Naive B cell (primary cell): ENCODE results near the gene PTCH1. TPM values are rescaled to one million over a fixed set of nuclear protein-coding genes. Genes with fewer than 3 reads are reported as not detected.

Experiments
- ATAC-seq, 2 donors: fragments of 150-1000 bp; cut with Tn5 transposase; 2 replicates each; pipeline ENCODE4 v1.10.0; 2021; ENCODE audit warnings: low read depth in 2 of 2, mild to moderate bottlenecking in 2 of 2, moderate library complexity in 2 of 2
- DNase-seq: peaks from one replicate; pipeline ENCODE4 v3.0.0; 2022
- H3K27ac Mint-ChIP-seq, 6 donors: one replicate each; pipeline ENCODE4 v1.8.0; 2020 to 2022; ENCODE audit warnings: mild to moderate bottlenecking in 6 of 6, mixed read lengths in 6 of 6, moderate library complexity in 5 of 6, inconsistent platforms in 2 of 6
- H3K27me3 Mint-ChIP-seq, 3 donors: one replicate each; pipeline ENCODE4 v1.8.0; 2021 to 2022; ENCODE audit warnings: mixed read lengths in 3 of 3, mild to moderate bottlenecking in 1 of 3
- H3K36me3 Mint-ChIP-seq, 2 donors: one replicate each; pipeline ENCODE4 v1.8.0; 2020 to 2022; ENCODE audit warnings: mixed read lengths in 2 of 2, inconsistent platforms in 1 of 2, mild to moderate bottlenecking in 1 of 2
- H3K4me1 Mint-ChIP-seq, 3 donors: one replicate each; pipeline ENCODE4 v1.8.0; 2020 to 2022; ENCODE audit warnings: mixed read lengths in 3 of 3, inconsistent platforms in 1 of 3, mild to moderate bottlenecking in 1 of 3, moderate library complexity in 1 of 3
- H3K4me3 Mint-ChIP-seq, 8 donors: one replicate each; pipeline ENCODE4 v1.8.0; 2020 to 2022; ENCODE audit warnings: mild to moderate bottlenecking in 8 of 8, mixed read lengths in 8 of 8, moderate library complexity in 8 of 8, inconsistent platforms in 2 of 8
- H3K9me3 Mint-ChIP-seq, 7 donors: one replicate each; pipeline ENCODE4 v1.8.0; 2020 to 2022; ENCODE audit warnings: mixed read lengths in 7 of 7, mild to moderate bottlenecking in 5 of 7, inconsistent platforms in 2 of 7, moderate library complexity in 1 of 7
- polyA plus RNA-seq, 6 donors: library from polyadenylated mRNA; unstranded; fragments of 300-500 nt; fragmentation: Illumina TruSeq; gene quantifications; one replicate each; pipeline ENCODE4 v1.2.3, GENCODE V29; 2021; ENCODE audit warnings: low read depth in 6 of 6

The PTCH1 gene
- polyA plus RNA-seq, 6 donors from 2014 or later: 0.21 to 8.3 (median 2.4) TPM

DNA sequence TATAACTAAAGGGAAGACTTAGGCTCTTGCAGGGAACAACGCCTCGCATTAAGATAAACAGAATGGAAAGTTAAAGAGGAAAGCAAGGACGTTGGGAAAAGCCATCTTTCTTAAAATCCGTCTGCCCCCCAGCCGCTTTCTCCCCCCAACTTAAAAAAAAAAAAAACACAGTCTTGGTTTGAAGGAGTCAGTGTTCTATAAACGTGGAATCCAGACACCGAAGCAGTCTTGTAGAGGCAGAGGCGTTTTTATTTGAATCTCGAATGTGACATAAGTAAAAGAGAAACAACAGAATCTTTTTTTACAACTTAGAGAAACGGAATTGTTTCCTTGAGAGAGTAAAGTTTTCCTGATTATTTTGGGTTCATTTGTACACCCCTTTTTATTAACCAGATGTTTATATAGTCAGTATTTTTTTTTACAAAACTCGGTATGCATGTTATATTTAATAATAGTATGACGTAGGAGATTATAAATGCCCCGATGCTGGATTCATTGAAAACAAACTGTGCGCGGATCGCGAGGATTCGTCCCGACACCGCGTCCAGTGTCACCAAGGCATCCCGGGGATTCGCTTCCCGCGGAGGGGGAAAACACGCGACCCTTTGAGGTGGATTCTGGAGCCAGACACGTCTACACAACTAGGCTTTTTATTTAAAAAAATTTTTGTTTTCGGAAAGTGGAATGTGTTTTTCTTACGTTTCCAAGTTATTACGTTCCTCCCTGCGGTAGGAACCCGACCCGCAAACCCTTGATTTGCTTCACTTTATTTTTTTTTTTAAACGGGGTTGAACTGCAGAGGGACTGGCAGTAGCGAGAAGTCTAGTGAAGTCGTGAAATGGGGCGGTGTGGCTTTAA is 6.7 kb downstream of the PTCH1 start:
- H3K4me1 Mint-ChIP-seq: peaks cover 24 to 49% (median 44%) of the 10 kb centered on the region in 3 donors
- H3K36me3 Mint-ChIP-seq: peaks cover 9 to 24% of the 10 kb centered on the region in 2 donors
- peaks cover 63 to 78% (median 70%) of the 10 kb centered on the region in 3 donors for H3K27me3 Mint-ChIP-seq
- no peak for ATAC-seq
- no peak for DNase-seq
- peak overlapping the region in 4 of 6 donors; percentile 56 to 93 (median 78) for H3K27ac Mint-ChIP-seq
- peak overlapping the region; percentile 80 to 96 (median 90) for H3K4me3 Mint-ChIP-seq
- peaks cover 0 to 33% (median 9%) of the 10 kb centered on the region in 7 donors for H3K9me3 Mint-ChIP-seq

DNA sequence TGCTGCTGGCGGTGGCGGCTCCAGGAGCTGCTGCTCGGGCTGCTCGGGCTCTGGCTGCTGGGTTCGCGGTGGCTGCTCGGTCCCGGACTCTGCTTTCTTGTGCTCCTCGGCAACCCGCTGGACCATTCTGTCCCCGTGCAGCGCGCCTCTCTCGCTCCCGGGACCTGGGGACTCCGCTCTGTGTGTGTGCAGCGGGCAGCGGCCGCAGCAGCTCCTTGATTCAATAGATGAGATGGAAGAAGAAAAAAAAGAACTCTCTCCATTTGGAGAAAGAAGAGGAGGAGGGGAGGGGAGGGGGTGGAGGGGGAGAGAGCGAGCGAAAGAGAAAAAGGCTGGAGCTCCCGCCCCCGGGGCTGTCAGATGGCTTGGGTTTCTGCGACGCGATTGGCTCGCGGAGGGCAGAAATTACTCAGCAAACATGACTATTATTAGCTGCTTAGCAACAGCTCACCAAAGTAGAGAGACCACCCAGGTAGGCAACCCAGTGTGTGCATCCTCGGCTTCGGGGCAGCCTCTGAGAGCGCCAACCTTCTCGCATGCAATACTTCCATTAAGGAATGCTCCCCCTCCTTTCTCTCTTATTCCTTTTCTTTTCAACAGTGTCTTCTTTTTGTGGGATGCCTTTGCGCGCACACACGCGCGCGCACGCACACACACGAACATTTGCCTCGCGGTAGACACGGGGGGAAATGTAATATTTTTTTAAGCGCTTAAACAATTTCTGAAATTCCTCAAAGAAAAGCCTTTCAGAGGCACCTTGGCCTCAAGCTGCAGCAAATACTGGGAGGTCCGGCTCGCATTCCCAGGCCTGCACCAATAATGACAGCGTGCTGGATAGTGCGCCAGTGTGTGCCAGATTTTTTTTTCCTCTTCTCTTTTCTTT is 7.6 kb downstream of the PTCH1 start:
- ATAC-seq: peak in 1 of 2 donors; percentile 21
- Mint-ChIP-seq H3K27ac (peak overlapping the region in 3 of 6 donors; percentile 53 to 73 (median 56)), H3K36me3 (peaks cover 9 to 24% of the 10 kb centered on the region in 2 donors), H3K9me3 (peaks cover 0 to 31% (median 9%) of the 10 kb centered on the region in 7 donors), H3K27me3 (peaks cover 66 to 81% (median 70%) of the 10 kb centered on the region in 3 donors), H3K4me1 (peaks cover 28 to 51% (median 49%) of the 10 kb centered on the region in 3 donors), H3K4me3 (peak overlapping the region; percentile 80 to 96 (median 90))
- DNase-seq: peak; percentile 38

DNA sequence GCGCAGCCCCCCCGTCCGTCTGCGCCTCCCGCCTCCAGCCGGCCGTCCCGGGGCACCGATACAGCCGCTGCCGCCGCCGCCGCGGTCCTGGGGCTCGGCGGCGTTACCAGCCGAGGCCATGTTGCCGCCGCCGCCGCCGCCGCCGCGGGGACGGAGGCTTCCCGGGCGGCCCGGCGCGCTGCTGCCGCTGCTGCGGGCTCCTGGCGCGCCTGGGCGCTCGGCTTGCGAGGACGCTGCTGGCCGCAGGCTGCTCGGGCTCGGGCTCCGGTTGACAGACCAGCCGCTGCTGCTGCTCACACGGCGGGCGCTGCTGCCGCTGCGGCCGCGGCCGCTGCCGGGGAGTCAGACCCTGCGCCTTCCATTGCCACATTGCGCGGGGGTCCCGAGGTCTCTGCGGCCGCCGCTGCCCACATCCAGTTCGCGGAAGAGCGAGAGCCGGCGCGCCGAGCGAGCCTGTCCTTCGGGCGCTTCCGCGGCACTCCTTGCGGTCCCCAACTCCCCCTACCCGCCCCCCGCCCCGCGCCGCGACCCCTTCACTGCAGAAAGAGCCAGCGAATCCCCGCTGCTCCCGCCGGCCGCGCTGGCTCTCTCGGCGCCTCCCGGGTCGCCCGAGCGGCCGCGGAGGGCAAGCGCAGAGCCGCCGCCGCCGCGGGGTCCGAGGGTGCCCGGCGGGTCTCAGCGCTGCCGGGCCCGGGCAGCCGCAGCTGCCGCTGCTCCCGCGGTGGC is 8.4 kb downstream of the PTCH1 start:
- H3K9me3 Mint-ChIP-seq: peaks cover 0 to 27% (median 8%) of the 10 kb centered on the region in 7 donors
- peak overlapping the region in 1 of 6 donors; percentile 73 for H3K27ac Mint-ChIP-seq
- H3K36me3 Mint-ChIP-seq: peaks cover 9 to 24% of the 10 kb centered on the region in 2 donors
- DNase-seq (peak; percentile 20), ATAC-seq (peak in 1 of 2 donors; percentile 13)
- peak overlapping the region in 7 of 8 donors; percentile 20 to 96 (median 88) for H3K4me3 Mint-ChIP-seq
- peaks cover 63 to 79% (median 70%) of the 10 kb centered on the region in 3 donors for H3K27me3 Mint-ChIP-seq
- H3K4me1 Mint-ChIP-seq: peaks cover 29 to 51% (median 49%) of the 10 kb centered on the region in 3 donors

DNA sequence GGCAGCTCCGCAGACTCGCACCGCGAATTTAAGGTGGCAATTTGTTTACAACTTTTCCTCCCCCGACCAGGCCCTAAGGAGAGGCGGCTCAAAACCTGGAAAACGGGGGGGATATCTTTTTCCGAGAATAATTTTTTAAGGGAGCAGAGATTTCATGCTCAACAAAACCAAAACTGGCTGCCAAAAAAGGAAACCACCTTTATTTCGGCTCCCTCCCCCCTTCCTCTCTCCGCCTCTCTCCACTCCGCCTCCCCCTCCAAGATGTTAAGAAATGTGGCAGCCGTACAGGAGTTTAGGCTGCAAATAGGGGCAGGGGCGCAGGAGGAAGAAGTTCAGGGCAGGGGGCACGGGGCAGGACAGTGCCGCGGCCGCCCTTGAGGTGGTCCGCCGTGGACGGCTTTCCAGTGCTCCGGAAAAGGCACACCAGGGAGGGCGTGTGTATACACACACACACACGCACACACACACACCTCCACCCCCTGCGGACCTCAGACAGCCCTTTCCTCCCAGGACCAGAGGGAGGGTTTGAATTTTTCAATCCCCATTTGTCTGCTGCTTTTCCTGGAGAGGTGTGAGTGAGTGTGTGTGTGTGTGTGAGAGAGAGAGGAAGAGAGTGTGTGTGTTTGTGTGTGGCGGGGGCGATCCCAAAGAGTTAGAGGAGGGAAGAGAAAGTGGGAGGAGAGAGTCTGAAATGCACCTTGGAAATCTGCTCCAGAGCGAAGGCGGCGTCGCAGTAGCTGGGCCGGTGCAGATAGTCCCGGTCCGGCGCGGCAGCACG is 9.1 kb downstream of the PTCH1 start:
- ATAC-seq (no peak), DNase-seq (peak; percentile 33)
- peaks cover 63 to 79% (median 72%) of the 10 kb centered on the region in 3 donors for H3K27me3 Mint-ChIP-seq
- H3K27ac Mint-ChIP-seq: peak overlapping the region in 5 of 6 donors; percentile 7 to 83 (median 60)
- peaks cover 0 to 22% (median 8%) of the 10 kb centered on the region in 7 donors for H3K9me3 Mint-ChIP-seq
- peaks cover 9 to 17% of the 10 kb centered on the region in 2 donors for H3K36me3 Mint-ChIP-seq
- H3K4me1 Mint-ChIP-seq: peaks cover 29 to 51% (median 49%) of the 10 kb centered on the region in 3 donors
- peak overlapping the region; percentile 73 to 98 (median 88) for H3K4me3 Mint-ChIP-seq

DNA sequence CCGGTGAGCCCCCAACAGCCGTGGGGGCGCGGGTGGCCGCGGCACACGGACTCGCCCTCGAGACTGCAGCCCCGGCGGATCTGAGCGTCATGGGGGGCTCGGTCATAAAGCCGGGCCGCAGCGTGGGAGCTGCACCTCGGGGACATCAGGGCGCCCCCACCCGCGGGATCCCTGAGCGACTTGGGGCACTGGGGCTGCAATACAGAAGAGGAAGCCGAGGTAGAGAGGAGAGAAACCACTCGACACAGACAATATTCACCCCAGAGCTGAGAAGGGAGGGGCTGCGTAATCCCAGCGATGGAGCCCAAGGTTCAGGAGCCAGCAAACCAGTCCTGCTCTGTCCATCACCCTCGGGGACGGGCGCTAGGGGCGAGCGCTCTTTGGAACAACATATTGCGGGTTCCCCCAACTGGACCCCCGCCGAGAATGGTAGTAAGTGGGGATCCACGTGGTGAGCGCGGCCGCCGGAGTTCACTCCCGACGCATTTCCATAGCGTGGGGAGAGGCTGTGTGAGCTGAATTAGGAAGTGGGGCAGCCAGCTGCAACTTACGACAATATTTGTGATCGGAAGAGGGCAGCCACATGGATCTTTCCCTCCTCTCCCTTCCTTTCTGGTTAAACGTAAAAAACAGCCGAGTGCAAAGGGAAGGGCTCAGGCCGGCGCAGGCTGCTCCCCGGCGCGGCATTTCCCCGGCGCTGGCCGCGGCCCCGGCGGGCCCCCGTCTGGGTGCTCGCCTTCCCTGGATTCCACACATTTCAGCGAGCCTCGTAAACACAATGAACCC is 9.9 kb downstream of the PTCH1 start:
- peak; percentile 48 for DNase-seq
- H3K4me1 Mint-ChIP-seq: peaks cover 29 to 46% (median 44%) of the 10 kb centered on the region in 3 donors
- H3K27me3 Mint-ChIP-seq: peaks cover 63 to 79% (median 72%) of the 10 kb centered on the region in 3 donors
- peaks cover 0 to 15% (median 4%) of the 10 kb centered on the region in 7 donors for H3K9me3 Mint-ChIP-seq
- peak; percentile 31 to 46 for ATAC-seq
- peak overlapping the region in 5 of 6 donors; percentile 7 to 83 (median 29) for H3K27ac Mint-ChIP-seq
- peaks cover 9 to 16% of the 10 kb centered on the region in 2 donors for H3K36me3 Mint-ChIP-seq
- peak overlapping the region; percentile 73 to 98 (median 88) for H3K4me3 Mint-ChIP-seq

DNA sequence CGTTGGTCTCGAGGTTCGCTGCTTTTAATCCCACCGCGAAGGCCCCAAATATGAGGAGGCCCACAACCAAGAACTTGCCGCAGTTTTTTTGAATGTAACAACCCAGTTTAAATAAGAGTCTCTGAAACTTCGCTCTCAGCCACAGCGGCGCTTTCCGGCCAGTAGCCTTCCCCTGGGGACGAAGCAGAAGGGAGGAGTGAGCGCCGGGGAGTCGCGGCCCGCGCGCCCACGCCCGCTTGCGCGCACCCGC is 10.4 kb downstream of the PTCH1 start:
- Mint-ChIP-seq H3K4me1 (peaks cover 26 to 41% (median 39%) of the 10 kb centered on the region in 3 donors), H3K27ac (peak overlapping the region in 3 of 6 donors; percentile 7 to 75 (median 63)), H3K36me3 (peaks cover 9 to 16% of the 10 kb centered on the region in 2 donors), H3K4me3 (peak overlapping the region; percentile 73 to 90 (median 87)), H3K27me3 (peaks cover 67 to 79% (median 71%) of the 10 kb centered on the region in 3 donors), H3K9me3 (peaks cover 0 to 10% (median 2%) of the 10 kb centered on the region in 7 donors)
- ATAC-seq (peak in 1 of 2 donors; percentile 29), DNase-seq (peak; percentile 39)

DNA sequence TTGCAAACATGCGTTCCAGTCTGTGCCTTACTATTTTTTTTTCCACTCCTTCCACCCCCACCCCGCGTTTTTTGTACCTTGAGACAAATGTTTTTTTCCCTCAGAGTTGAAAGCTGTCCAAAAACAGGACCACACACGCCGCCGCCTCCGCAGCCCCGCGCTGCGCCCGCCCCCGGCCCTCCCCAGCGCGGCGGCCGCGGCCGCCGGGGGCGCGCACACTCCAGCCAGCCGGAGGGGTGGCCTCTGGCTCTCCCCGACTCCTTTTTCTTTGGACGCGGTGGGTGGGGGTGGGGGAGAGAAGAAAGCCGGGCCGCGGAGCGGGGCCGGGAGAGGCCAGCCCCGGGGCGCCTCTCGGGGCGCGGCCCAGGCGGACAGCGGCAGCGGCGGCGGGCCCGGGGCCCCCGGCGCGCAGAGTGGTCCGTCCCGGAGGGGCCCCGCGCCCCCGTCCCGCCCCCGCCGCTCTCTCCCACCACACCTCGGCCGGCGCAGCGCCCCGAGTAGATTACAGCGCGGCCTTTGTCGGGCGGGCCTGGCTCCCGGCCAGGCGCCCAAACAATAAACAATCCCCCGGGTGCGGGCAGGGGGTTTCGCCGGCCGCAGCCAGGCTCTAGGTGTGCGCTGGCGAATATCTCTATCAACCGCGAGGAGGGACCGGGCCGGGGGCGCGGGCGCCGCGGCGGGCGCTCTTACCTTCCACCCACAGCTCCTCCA is 10.9 kb downstream of the PTCH1 start:
- peaks cover 0 to 10% (median 2%) of the 10 kb centered on the region in 7 donors for H3K9me3 Mint-ChIP-seq
- H3K36me3 Mint-ChIP-seq: peaks cover 9 to 15% of the 10 kb centered on the region in 2 donors
- DNase-seq: peak; percentile 28
- peaks cover 71 to 81% (median 73%) of the 10 kb centered on the region in 3 donors for H3K27me3 Mint-ChIP-seq
- ATAC-seq: peak; percentile 18 to 26
- peaks cover 24 to 39% (median 36%) of the 10 kb centered on the region in 3 donors for H3K4me1 Mint-ChIP-seq
- peak overlapping the region in 5 of 6 donors; percentile 7 to 75 (median 63) for H3K27ac Mint-ChIP-seq
- H3K4me3 Mint-ChIP-seq: peak overlapping the region; percentile 73 to 95 (median 88)

DNA sequence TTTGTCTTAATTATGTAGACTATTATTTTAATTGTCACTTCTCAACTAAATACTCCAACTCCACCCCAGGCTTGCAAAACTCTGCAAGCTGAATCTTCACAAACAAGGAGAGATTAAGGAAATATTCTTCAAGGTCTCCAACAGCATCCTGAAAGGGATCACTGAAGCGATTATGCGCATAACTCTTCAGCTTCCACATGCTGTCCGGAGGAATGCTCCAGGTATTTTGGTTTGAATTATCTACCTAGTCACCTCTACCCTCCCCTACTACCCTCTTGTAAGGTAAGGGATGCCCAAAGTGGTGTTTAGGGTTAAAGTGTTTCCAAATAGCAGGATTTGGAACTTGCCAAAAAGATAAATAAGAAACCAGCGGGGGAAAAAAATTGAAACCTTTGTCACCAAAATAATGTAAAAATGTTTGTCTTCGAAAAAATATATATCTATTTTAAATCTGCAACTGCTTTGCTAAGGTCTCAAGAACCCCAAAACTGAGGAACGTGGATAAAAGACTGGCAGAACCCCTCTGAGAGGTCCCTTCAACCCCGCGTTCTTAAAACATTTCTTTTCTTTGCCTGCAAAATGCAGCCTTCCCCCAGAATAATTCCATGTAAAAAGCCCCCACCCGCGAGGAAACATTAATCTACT is 11.6 kb downstream of the PTCH1 start:
- Mint-ChIP-seq H3K27ac (peak overlapping the region in 1 of 6 donors; percentile 75), H3K9me3 (peaks cover 0 to 6% (median 2%) of the 10 kb centered on the region in 7 donors), H3K36me3 (peaks cover 8 to 9% of the 10 kb centered on the region in 2 donors), H3K27me3 (peaks cover 67 to 79% (median 73%) of the 10 kb centered on the region in 3 donors), H3K4me3 (peak overlapping the region in 7 of 8 donors; percentile 77 to 95 (median 87)), H3K4me1 (peaks cover 20 to 32% (median 32%) of the 10 kb centered on the region in 3 donors)
- no peak for DNase-seq
- no peak for ATAC-seq

DNA sequence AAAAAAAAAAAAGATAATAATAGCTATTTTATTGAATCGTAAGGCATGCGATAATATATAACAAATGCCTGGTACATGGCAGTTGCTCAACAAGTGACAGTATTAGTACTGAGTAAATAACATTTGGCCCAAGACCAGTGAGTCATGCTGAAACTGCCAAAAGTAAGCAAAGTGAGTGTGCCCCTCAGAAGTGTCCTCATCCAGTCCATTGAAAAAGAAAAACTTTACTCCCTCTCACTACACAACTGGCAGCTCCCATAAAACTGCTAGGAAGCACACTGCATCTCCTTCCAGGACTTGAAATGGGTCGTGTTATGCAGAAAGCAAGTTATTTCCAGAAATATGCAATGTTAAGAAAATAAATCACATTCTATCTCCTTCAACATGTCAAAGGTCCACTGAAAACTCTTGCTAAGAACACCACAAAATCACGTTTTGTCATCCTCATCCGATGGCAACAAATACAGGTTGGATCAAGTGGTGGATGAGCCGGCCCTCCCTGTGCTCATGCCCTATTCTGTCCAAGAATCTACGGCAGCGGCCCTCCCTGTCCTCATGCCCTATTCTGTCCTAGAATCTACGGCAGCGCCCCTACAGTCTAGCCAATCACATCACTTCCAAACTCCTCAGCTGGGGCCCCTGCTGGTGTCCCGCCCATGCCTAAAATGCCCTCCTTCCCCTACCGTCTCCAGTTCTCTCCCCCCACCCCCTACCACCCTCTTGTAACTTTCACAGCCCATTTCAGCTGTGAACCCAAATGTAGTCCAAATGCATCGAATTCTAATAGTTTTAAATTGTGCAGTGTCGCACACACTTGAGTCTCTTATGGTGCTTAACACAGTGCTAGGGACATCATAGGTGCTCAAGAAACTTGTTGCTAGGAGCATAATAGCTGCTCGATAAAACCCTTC is 12.5 kb downstream of the PTCH1 start:
- H3K27me3 Mint-ChIP-seq: peaks cover 63 to 74% (median 72%) of the 10 kb centered on the region in 3 donors
- no peak for DNase-seq
- H3K4me3 Mint-ChIP-seq: peak overlapping the region in 6 of 8 donors; percentile 32 to 89 (median 69)
- no peak for ATAC-seq
- peaks cover 0 to 2% (median 0%) of the 10 kb centered on the region in 7 donors for H3K9me3 Mint-ChIP-seq
- peaks cover under 1 to 8% of the 10 kb centered on the region in 2 donors for H3K36me3 Mint-ChIP-seq
- H3K27ac Mint-ChIP-seq: no peak overlapping the region
- peaks cover 18 to 24% (median 23%) of the 10 kb centered on the region in 3 donors for H3K4me1 Mint-ChIP-seq
